Measurements from ENCODE around the gene BUD31. TPM values are rescaled to one million over a fixed set of nuclear protein-coding genes. Genes with fewer than 3 reads are reported as not detected.

The BUD31 gene
- total RNA-seq (2022; extraction: Qiagen RNA extraction): 117 to 155 TPM (median 139 TPM) in 5 replicates

GRCh38 chr7:99408379-99409191 is at the start of gene BUD31, which contains the start of gene PDAP1:
BUD31 (plus strand) TSS chr7:99408969; CDS start chr7:99411093, 2,124 bp downstream.
PDAP1 (minus strand) TSS chr7:99408597; CDS start chr7:99408548, 49 bp downstream.

DNA sequence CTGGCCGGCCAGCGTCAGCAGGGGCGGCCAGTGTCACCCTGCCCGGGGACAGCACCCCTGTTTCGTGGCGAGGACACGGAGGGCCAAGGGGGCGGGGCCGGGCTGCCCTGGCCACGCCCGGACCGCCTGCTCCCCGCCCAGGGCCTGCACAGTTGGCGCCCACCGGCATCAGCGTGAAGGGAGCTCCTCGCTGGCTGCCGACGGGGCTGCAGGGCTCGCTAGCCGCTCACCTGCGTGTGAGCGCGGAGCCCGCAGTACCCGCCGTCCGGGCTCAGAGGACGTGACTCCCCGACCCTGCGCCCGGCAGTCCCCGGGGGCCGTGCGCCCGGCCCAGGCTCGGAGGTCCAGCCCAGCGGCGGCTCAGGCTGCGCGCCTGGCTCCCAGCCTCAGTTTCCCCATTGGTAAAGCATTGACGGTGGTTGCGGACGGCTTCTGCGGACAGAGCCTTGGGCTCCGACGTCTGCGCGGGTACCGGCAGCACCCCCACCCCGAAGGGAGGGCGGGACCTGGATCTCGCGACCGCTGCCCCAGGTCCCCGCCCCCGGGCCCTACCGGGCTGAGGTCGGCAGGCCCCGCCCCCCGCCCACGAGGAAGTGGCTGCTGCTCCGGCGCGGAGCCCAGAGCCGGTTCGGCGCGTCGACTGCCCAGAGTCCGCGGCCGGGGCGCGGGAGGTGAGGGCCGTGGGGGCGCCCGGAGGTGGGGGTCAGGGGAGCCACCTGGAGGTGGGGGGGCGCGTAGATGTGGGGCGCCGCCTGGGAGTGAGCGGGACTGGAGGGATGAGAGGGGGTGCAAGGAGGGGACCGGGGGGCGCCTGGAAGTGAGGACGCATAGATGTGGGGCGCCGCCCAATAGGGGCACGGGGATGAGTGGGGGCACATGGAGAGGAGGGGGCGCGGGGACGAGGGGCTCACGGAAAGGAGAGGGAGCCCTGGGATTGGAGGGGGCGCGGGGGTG is 34.4 kb upstream of the BUD31 start, which contains the start of gene ARPC1B:
ARPC1B (plus strand) TSS at position 620 of the 954 bp plus-strand sequence. CDS start 10,985 bp downstream, outside the sequence.

DNA sequence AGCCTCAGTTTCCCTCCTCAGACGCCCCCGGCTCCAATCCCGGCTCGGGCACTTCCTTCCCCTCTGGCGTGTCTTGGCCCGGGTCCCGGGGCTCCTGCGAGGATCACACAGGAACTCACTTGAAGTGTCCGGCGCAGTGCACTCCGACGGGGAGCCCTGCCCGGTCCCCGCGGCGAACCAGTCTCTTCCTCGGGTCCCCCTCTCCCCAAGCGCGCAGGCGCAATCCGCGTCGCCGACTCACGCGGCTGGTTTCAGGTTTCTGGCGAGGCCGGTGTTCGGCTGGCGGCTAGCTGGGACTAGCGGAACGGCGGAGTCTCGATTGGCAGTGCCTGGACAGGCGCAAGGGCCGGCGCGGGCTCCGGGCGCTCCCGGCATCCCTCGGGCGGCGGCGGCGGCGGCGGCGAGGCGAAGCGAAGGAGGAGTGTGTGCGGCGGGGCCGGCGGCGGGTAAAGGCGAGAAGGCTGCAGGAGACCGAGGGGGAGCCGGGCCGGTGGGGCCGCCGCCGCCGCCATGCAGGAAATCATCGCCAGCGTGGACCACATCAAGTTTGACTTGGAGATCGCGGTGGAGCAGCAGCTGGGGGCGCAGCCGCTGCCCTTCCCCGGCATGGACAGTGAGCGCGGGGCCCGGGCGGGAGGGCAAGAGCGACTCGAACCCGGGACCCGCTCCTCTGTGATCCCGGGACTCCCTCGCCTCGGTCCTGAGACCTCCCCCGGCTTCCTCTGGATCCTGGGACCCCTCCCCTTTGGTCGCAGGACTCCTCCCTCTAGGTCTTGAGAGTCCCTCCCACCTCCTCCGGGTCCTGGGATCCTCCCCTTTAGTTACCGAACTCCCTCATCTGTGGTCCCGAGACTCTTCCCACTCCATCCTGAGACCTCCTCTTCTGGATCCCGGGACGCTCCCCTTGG is 30.1 kb downstream of the BUD31 start, which contains the start of the genes CPSF4 and PTCD1:
CPSF4 (plus strand) TSS at position 371 of the 908 bp plus-strand sequence; CDS start at position 511, 140 bp downstream.
PTCD1 (minus strand) TSS at position 226 of the 908 bp plus-strand sequence. CDS start 3,556 bp downstream, outside the sequence.

Other genes starting within 250 kb of the BUD31 start
- gene KPNA7, start 200.9 kb upstream of the BUD31 start, total RNA-seq (2022; extraction: Qiagen RNA extraction): 0.97 to 1.6 TPM (median 1.3 TPM) in 5 replicates
- gene MYH16, start 136.1 kb upstream of the BUD31 start, total RNA-seq (2022; extraction: Qiagen RNA extraction): 0.24 to 0.41 TPM (median 0.35 TPM) in 5 replicates
- 117 to 137 TPM (median 126 TPM) in 5 replicates for gene ARPC1A, start 83.1 kb upstream of the BUD31 start, total RNA-seq (2022; extraction: Qiagen RNA extraction)
- 263 to 311 TPM (median 280 TPM) in 5 replicates for gene ARPC1B, start 34.2 kb upstream of the BUD31 start, total RNA-seq (2022; extraction: Qiagen RNA extraction)
- 171 to 212 TPM (median 180 TPM) in 5 replicates for gene PDAP1, start 372 bp upstream of the BUD31 start, total RNA-seq (2022; extraction: Qiagen RNA extraction)
- gene PTCD1, start 29.8 kb downstream of the BUD31 start, total RNA-seq (2022; extraction: Qiagen RNA extraction): 5.8 to 9.9 TPM (median 6.9 TPM) in 5 replicates
- gene CPSF4, start 30.0 kb downstream of the BUD31 start, total RNA-seq (2022; extraction: Qiagen RNA extraction): 36.8 to 42.9 TPM (median 39.4 TPM) in 5 replicates
- 888 to 1,049 TPM (median 936 TPM) in 5 replicates for gene ATP5MF, start 57.2 kb downstream of the BUD31 start, total RNA-seq (2022; extraction: Qiagen RNA extraction)
- 6.1 to 9.6 TPM (median 7.3 TPM) in 5 replicates for gene ZNF789, start 63.9 kb downstream of the BUD31 start, total RNA-seq (2022; extraction: Qiagen RNA extraction)
- gene ZNF394, start 91.3 kb downstream of the BUD31 start, total RNA-seq (2022; extraction: Qiagen RNA extraction): 15.7 to 18.2 TPM (median 17.3 TPM) in 5 replicates
- gene ZKSCAN5, start 95.7 kb downstream of the BUD31 start, total RNA-seq (2022; extraction: Qiagen RNA extraction): 8.7 to 11.6 TPM (median 9.7 TPM) in 5 replicates
- gene FAM200A, start 143.1 kb downstream of the BUD31 start, total RNA-seq (2022; extraction: Qiagen RNA extraction): 6.0 to 6.8 TPM (median 6.2 TPM) in 5 replicates
- gene ZNF655, start 149.7 kb downstream of the BUD31 start, total RNA-seq (2022; extraction: Qiagen RNA extraction): 53.6 to 57.4 TPM (median 54.1 TPM) in 5 replicates
- 0.89 to 1.3 TPM (median 1.1 TPM) in 5 replicates for gene TMEM225B, start 189.3 kb downstream of the BUD31 start, total RNA-seq (2022; extraction: Qiagen RNA extraction)
- 8.2 to 10.5 TPM (median 10.0 TPM) in 5 replicates for gene ZSCAN25, start 208.0 kb downstream of the BUD31 start, total RNA-seq (2022; extraction: Qiagen RNA extraction)

Data from A549 treated with Hydrocortisone at 1 μM for 4 hours (cell line).